Ramos (cell line): ENCODE results near the gene PHF12.

Source experiments
- in situ Hi-C: fragments of 300-500 bp; cut with MboI; formaldehyde crosslinking; loops from one replicate; pipeline ENCODE4 v1.14.3; 2022; ENCODE audit warnings: low sequenced_read_pairs; ENCODE audit not compliant: unreplicated experiment

Gene PHF12

GRCh38 chr17:28941251-28941650 is 10.1 kb downstream of the PHF12 start:
- in situ Hi-C loops = loop anchor here (25.0 kb wide), 1 partner anchor 579 kb away; the partner anchor contains the start of genes POLDIP2, SARM1, SEBOX and VTN

DNA sequence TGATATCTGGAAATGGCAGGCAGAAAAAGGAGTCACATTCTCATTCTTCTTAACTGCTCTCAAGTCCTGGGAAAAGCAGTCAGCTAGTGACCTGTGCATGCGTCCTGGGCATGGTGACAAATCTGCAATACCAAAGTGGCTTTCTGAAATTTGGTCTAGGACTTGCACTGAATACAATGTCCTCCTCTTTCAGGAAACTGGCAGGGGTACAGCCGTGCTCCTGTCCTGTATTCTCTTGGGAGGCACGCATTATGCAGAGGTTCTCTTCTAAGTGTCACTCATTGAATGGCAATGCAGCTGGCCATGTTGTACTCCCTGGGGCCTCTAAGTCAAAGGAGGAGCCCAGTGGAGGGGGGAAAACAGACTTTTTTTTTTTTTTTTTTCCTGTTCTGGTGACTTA is 10.6 kb downstream of the PHF12 start:
- in situ Hi-C loops = loop anchor here (25.0 kb wide), 1 partner anchor 578 kb away; the partner anchor contains the start of genes POLDIP2, SARM1, SEBOX and VTN

DNA sequence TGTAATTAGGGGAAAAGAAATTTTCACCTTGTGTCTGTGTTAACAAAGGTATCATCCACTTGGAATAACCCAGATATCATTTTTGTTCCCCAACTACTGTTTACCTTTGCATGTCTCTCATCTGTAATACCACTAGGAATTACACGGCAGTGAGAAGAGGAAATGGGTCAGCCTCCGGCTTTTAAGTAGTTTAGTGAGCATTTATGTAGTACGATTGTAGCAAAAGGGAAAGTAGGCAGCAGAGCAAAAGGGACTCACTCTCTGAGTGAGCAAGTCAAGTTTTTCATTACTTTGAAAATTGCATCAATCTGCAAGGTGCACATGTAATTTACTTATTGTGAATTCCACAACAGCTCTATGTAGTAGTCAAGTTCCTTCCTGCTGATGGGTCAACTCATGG is 11.2 kb downstream of the PHF12 start:
- in situ Hi-C loops = loop anchor here (25.0 kb wide), 1 partner anchor 578 kb away; the partner anchor contains the start of genes POLDIP2, SARM1, SEBOX and VTN

- in situ Hi-C loops = loop anchor here (25.0 kb wide), 1 partner anchor 576 kb away; the partner anchor contains the start of genes POLDIP2, SARM1, SEBOX and VTN
Observed at GRCh38 chr17:28938552-28938951, 12.8 kb downstream of the PHF12 start.

DNA sequence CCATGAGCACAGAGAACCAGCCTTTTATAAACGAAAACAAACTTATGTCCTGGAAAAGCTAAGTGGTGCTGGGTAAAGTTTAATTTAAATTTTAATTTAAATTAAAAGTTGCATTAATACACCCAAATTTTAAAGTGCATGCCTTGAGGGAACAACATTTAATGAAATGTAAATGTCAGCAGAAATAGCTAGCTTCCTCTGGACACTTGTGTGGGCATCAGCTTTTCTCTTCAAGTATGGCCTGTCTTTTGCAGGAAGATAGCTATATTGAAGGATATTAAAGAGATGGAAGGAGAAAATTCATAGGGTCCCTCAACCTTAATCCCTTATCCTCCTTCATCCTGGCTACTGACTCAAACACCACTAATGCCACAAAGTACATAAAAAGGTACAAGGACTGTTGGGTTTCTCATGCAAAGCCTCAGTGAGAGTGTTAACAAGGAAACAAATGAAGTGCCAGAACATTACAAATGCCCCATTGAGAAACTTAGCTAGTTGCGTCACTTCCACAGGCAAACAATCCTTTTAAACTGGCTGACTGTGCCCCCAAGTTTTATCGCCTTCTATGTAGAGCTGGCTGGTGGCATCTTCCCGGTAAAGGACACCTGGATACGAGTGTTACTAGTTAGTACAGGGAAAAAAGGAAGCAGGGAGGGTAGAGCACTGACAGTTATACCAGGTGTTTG is 14.1 kb downstream of the PHF12 start:
- in situ Hi-C loops = loop anchor here (25.0 kb wide), 1 partner anchor 575 kb away; the partner anchor contains the start of genes POLDIP2, SARM1, SEBOX and VTN

- in situ Hi-C loops = loop anchor here (25.0 kb wide), 1 partner anchor 574 kb away; the partner anchor contains the start of genes POLDIP2, SARM1, SEBOX and VTN
Observed at GRCh38 chr17:28935744-28936460, 15.4 kb downstream of the PHF12 start.

DNA sequence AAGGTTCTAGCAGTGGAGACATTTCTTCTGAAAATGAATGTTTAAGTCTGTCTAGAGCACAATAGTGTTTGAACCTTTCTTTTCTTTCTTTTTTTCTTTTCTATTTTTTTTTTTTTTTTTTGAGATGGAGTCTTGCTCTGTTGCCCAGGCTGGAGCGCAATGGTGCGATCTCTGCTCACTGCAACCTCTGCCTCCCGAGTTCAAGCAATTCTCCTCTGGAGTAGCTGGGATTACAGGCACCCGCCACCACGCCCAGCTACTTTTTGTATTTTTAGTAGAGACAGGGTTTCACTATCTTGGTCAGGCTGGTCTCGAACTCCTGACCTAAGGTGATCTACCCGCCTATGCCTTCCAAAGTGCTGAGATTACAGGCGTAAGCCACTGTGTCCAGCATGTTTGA is 16.8 kb downstream of the PHF12 start:
- in situ Hi-C loops = loop anchor here (25.0 kb wide), 1 partner anchor 572 kb away; the partner anchor contains the start of genes POLDIP2, SARM1, SEBOX and VTN

DNA sequence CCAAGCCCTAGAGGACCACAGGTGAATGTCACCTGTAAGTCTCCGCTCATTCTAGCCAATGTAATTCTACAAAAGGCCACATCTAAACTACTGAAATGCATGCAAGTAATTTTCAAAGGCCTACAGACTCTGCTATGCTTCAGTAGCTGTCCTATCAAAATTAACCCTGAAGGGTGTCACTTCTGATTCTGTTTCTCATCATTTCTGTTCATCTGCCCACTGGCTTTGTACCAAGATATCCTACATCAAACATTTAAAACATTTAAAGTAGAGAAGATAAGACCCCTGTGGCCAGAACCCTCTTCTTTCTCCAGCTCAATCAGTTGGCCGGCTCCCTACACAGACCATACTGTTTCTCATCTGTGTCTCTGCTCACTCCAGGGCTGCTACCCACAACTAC is 21.5 kb downstream of the PHF12 start:
- in situ Hi-C loops = loop anchor here (25.0 kb wide), 1 partner anchor 567 kb away; the partner anchor contains the start of genes POLDIP2, SARM1, SEBOX and VTN

DNA sequence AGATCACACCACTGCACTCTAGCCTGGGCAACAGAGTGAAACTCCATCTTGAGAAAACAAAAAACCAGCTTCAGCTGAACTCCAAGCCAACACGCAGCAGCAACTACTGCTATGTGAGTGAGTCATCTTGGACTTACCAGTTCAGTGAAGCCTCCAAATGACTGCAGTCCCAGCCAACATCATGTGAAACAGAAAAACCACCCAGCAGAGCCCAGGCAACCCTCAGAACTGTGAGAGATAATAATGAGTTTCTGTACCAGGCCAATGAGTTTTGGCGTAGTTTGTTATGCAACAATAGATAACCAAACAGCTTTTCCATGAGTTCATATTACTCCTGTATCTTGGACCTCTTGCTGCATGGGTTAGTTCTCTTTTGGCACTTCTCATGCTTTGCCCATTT is 23.3 kb downstream of the PHF12 start:
- in situ Hi-C loops = loop anchor here (25.0 kb wide), 1 partner anchor 566 kb away; the partner anchor contains the start of genes POLDIP2, SARM1, SEBOX and VTN

- in situ Hi-C loops = loop anchor here (25.0 kb wide), 1 partner anchor 564 kb away; the partner anchor contains the start of genes POLDIP2, SARM1, SEBOX and VTN
Observed at GRCh38 chr17:28926786-28927185, 24.5 kb downstream of the PHF12 start.

DNA sequence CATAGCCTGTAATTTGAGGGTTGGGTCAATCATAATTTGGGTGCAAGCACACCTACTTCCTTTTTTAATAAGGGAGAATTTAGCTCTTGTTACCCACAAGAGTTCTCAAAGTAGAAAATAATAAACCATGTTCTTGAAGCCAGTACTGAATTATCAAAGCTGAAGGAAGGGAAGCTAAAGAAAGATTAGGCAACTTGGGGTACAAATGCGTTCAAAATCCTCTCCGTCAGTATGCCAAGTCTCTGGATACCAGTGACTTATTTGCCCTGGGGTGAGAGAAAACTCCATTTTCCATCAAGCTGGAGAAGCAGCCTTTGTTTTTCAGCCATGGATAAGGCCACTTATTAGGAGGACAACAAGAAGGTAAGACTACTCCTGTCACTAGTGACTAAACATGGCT is 25.0 kb downstream of the PHF12 start:
- in situ Hi-C loops = loop anchor here (25.0 kb wide), 1 partner anchor 564 kb away; the partner anchor contains the start of genes POLDIP2, SARM1, SEBOX and VTN

DNA sequence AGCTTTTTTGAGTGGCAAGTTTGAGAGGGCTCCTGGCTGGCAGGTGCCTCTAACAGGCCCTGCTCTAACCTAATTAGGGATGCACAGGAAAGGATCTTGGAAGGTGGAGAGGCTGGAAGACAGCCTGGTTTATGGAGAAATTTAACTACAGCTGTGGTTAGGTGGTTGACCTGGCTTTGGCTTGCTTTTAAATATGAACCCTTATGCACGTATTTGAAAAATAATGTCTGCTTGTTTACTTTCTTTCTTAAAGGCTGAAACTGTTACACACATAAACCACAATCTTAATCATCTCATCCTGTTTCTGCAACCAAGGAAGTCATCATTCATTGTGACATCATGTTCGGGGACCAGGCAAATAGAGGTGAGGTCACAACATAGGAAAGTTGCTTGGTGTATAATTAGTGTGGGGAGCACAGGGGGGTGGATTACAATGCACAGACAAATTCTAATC is 25.4 kb downstream of the PHF12 start:
- in situ Hi-C loops = loop anchor here (25.0 kb wide), 1 partner anchor 564 kb away; the partner anchor contains the start of genes POLDIP2, SARM1, SEBOX and VTN

DNA sequence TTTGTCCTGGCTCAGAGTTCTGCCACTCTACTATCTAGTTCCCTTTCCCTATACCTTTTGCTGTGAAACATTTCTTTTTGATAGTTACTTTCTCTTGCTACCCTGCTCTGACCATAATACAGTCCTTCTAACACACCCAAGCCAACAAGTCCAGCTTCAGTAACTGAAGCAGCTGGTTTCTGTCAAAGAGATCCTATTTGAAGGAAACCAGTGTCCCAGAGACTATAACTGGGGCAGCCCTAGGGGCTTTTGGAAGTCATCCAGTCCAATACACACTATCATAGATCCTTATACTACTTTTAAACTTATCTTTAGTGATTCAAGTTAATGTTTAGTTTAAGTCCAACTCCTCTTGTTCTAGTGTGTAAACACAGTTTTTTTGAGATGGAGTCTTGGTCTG is 31.1 kb downstream of the PHF12 start:
- in situ Hi-C loops = no loop called here

- in situ Hi-C loops = loop anchor here (5.0 kb wide), 1 partner anchor 161 kb away; no protein-coding TSS in a partner anchor
Observed at GRCh38 chr17:28918295-28918694, 33.0 kb downstream of the PHF12 start.

DNA sequence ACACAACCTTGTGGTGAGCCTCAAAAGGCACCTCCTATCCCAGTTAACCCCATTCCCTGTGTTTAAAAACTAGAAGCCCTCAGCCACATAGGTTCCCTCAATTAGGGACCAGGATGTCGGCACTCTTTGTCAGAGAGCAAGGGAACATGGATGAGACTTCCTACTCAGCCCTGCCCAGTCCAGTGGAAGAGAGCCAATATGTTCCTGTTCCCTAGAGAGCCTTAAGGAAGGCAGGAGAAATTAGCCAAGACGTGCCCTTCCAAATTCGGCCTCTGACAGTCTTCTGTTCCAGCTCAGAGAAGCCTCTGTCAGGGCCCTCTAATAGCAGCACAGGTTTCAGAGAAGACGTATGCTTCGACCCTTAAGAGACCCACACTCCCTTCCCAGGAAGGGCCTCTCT is 33.9 kb downstream of the PHF12 start:
- in situ Hi-C loops = loop anchor here (5.0 kb wide), 1 partner anchor 160 kb away; no protein-coding TSS in a partner anchor

DNA sequence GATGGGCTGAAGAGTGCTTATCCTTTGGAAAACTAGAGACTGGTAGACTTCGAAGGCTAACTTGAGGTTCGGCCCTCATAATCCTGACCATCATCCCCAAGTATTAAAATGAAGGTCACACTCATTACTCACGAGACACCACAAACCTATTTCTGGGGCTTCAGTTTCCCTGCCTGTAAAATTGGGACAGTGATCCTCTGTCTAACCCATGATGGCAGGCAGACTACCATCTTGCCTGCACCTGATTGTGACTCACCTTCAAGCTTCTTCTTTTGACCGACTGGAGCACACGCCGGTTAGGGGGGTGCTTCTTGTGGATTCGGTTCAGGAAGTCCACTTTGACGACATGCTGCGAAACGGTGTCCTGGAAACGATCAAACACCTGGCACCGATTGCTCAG is 34.3 kb downstream of the PHF12 start:
- in situ Hi-C loops = loop anchor here (5.0 kb wide), 1 partner anchor 160 kb away; no protein-coding TSS in a partner anchor

- in situ Hi-C loops = loop anchor here (5.0 kb wide), 1 partner anchor 159 kb away; no protein-coding TSS in a partner anchor
Observed at GRCh38 chr17:28916302-28916934, 34.9 kb downstream of the PHF12 start.

GRCh38 chr17:28912938-28913333 is 38.4 kb downstream of the PHF12 start:
- in situ Hi-C loops = loop anchor here (5.0 kb wide), 2 partner anchors 34 to 51 kb away; no protein-coding TSS in a partner anchor

DNA sequence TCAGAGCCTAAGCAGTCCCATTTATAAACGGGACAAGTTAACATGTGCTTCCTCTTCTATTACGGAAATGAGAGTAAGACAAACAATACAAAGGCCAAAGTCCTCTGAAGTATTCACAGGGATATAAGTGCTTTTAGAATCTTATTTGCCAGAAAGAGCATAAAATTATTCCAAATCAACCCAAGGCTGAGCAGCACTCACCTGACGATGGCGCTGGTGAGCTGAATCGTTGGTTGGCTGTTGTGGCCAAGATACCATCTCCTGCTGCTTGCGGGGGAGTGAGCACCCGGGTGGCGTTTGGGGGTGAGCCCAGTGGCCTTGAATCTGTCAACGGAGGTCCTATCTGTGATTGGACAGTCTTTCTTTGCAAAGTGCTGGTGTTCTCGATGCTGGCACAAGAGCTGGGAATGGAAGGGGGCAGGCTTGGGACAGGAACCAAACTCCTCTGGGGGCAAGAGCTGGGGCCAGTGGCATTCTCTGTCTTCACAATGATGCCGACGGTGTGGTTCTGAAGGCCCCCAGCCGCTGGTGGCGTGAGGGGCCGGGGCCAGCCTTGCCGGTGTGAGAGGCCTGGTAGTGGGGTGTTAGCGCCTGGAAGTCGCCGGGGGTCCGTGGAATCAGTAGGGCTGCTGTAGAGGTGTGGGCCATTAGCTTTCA is 38.9 kb downstream of the PHF12 start:
- in situ Hi-C loops = loop anchor here (5.0 kb wide), 2 partner anchors 35 to 50 kb away; no protein-coding TSS in a partner anchor
